ENCODE measurements around the gene TTYH1.

Gene TTYH1

DNA sequence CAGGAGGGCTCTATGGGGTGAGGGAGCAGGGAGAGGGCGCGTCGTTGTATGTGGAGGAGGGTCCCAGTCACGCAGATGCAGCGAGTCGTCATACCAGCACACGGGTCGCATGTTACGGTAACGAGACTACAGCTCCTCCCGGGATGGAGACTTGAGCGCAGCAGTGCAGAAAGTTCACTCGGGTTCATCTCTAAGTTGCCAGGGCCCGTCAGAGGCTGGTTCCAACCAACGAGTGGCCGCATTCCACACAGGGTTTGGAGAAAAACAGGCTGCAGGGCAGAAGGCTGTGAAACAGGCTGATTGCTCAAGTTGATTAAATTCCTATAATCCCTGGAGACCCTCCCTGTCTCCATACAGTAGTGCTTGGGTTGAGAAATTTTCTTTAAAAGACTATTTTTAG, 21.9 kb upstream of the TTYH1 start:
- DNase-seq: no peak

DNA sequence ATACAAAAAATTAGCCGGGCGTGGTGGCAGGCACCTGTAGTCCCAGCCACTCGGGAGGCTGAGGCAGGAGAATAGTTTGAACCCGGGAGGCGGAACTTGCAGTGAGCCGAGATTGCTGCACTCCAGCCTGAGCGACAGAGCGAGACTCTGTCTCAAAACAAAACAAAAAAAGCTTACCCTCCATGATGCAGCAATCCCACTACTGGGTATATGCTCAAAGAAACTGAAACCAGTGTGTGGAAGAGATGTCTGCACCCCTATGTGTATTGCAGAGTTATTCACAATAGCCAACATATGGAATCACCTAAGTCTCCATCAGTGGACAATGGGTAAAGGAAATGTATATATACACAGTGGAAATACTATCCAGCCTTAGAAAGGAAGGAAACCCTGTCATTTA, 19.6 kb upstream of the TTYH1 start:
- DNase-seq: no peak

DNA sequence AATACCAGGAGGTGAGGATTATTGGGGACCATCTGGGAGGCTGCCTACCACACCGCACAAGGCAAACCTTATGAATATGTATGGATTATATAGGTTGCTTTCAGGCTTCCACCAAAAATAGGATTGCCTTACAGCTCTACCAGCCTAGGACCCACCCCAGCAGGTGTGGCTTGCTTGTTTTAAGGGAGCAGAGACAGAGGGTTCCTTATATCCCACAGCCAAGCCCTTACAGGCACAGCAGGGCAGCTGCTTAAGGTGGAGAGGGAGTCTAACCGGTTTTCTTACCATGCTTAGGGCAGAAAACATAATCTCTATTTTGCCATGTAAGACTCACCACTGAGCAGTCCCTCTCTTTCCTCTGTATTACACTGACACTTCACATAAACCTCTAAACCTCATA, 16.1 kb upstream of the TTYH1 start:
- DNase-seq: no peak

DNA sequence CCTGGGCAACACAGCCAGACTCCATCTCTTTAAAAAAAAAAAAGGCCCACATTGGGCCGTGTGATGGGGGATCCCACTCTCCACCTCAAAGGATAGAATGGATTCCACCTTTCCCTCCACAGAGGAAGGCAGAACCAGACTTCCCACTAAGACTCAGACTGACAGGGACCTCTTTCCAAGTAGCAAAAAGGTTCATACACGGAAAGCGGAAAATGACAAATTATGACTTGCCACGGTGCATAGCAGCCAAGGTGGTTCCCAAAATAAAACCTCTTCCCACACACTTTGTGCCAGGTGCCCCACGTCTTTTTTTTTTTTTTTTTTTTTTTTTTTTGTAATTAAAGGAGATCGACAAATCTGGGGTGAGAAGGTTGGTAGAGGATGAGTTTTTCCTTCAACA, 14.4 kb upstream of the TTYH1 start:
- DNase-seq: no peak

DNA sequence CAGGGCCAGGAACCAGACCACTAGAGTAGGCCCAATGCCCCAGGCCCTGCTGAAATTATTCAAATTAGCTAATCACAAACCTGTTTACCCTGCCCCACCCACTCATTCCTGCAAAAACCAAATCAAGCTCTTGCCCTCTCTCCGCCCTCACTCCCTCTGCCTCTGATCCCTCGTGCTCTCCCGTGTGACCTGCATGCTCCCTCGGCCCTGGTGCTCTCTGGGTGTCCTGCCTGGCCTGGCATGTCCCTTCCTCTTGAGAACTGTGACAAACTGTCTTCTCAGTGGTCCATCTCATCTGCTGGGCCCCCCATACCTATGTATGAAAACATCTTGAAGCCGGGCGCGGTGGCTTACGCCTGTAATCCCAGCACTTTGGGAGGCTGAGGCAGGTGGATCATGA, 12.2 kb upstream of the TTYH1 start:
- DNase-seq: no peak

DNA sequence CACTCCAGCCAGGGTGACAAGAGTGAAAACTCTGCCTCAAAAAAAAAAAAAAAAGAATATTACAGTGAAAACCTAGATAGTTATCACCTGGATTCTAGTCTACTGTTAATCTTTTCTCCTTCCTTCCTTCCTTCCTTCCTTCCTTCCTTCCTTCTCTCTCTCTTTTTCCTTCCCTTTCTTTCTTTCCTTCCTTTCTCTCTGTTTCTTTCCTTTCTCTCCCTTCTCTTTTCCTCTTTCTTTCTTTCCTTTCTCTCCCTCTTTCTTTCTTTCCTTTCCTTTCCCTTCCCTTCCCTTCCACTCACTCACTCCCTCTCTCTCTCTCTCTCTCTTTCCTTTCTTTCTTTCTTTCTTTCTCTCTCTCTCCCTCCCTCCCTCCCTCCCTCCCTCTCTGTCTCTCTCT, 9.6 kb upstream of the TTYH1 start:
- DNase-seq: no peak

DNA sequence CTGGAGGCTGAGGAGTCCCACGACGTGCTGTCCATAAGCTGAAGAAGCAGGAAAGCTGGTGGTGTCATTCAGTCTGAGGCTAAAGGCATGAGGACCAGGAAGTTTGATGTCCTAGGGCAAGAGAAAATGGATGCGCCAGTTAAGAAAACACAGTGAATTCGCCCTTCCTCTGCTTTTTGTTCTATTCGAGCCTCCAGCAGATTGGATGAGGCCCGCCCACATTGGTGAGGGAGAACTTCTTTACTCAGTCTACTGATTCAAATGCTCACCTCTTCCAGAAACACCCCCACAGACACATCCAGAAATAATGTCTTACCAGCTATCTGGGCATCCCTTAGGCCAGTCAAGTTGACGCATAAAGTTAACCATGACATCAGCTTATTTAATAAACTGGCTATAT, 7.5 kb upstream of the TTYH1 start:
- DNase-seq: no peak

DNA sequence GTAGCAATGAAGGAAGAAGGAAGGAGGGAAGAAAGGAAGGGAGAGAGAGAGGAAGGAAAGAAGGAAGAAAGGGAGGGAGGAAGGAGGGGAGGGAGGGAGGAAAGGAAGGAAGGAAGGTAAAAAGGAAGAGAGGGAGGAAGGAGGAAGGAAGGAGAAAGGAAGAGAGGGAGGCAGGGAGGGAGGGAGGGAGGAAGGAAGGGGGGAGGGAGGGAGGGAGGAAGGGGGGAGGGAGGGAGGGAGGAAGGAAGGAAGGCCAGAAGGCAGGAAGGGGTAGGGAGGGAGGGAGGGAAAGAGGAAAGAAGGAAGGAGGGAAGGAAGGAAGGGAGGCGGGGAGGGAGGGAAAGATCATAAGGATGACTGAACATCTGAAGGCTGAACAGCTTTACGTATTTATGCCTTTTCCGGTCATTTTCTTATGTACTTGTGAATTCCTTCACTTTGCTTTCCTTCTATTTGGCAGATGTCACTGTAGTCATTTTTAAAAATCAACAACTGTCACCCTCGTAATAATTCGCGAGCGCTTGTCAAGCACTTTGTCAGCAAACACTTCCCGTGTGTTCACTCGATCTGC, 6.7 kb upstream of the TTYH1 start:
- DNase-seq: no peak

DNA sequence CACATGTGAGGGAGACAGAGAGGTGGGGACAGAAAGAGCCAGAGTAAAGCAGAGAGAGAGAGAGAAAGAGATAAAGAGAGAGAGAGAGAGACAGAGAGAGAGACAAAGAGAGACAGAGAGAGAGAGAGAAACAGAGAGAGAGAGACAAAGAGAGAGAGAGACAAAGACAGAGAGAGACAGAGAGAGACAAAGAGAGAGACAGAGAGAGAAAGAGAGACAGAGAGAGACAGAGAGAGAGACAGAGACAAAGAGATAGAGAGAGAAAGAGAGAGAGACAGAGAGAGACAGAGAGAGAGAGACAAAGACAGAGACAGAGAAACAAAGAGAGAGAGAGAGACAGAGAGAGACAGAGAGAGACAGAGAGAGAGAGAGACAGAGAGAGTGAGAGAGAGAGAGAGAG, 4.2 kb upstream of the TTYH1 start:
- no peak for DNase-seq

DNA sequence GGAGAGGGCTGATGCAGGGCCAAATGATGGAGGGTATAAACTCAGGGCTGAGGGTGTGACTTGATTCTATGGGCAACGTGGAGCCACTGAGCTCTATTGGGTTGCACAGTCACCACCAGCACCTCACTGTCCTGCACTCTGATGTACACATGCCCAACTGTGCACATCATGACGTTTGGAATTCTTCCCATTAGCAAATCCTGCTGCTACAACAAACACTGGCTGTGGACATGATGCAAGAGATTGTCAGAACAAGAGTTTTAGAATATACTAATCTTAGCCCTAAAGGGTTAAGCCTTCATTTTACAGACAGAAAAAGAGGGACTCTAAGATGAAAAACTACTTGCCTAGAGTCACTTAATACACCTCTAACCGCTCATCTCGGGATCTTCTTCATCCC, 2.4 kb upstream of the TTYH1 start:
- no peak for DNase-seq

DNA sequence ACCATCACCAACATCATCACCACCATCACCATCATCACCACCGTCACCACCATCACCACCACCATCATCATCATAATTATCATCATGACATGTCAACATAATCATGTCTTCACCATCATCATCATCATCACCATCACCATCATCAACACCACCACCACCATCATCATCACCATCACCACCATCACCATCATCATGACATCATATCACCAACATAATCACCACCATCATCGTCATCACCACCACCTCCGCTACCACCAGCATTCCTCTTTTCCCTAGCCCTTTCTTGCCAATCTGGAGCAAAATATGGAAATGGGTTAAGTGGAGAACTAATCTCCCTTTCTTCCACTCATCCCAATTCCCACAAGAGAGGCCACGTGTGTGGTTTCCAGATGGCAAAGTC, 1.1 kb upstream of the TTYH1 start:
- DNase-seq: no peak

DNA sequence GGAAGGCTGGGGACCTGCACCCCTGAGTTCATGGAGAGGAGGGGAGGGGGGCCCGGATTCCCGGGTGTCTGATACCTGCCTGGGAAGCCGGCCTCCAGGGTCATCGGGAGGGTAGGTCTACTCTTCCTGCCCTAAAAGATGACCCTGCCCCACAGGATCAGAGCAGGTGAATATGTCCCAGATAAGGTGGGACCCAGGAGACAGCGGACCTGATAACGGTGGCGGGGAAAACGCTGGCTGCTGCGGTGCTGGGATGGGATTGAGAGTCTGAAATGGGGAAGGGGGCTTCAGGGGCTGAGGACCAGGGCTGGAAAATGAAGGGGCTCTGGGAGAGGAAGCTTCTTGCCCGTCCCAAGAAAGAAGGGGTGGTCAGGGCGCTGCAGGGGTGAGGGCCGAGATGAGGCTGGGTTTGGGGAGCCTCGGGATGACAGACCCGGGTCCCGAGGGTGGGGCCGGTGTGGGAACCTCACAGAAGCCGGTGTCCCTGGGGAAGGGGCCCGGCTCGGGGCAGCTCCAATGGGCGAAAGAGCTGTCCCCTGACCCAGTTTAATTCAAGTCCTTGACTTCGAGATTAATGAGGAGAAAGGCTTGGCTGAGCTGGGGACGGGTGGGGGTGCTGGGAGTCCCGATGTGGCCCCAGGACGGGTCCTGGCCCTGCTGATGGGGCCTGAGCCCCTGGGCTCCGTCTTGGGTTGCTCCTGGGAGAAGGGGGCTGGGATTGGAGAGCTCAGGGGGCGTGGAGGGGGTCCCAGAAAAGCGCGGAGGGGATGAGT, 823 bp downstream of the TTYH1 start:
- DNase-seq: no peak

DNA sequence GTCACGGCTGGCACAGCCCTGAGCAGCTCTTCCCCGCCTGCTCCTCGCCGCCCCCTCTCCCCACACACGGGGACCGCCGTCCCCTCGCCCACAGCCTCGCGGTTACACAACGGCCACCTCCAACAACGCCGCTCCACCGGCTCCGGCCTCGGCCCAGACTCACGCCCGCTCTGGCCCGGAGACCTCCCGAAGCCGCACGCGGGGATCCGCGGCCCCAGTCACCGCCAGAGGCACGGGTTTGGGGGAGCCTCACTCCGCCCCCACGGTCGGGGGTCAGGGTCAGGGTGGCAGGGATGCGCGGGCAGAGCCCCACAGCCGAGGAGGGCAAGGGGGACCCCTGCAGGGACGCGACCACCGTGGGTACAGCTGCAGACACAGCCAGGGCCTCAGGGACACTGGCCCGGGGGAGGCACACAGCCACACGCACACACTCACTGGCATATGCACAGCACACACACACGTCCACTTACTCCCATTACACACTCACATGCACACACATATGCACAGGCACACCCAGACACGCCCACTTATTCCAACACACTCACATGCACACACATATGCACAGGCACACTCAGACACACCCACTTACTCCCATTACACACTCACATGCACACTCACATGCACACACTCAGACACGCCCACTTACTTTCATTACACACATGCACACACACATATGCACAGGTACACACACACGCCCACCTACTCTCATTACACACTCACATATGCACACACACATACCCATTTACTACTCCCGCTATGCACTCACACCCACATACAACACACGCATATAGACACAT, 1.6 kb downstream of the TTYH1 start:
- no peak for DNase-seq

DNA sequence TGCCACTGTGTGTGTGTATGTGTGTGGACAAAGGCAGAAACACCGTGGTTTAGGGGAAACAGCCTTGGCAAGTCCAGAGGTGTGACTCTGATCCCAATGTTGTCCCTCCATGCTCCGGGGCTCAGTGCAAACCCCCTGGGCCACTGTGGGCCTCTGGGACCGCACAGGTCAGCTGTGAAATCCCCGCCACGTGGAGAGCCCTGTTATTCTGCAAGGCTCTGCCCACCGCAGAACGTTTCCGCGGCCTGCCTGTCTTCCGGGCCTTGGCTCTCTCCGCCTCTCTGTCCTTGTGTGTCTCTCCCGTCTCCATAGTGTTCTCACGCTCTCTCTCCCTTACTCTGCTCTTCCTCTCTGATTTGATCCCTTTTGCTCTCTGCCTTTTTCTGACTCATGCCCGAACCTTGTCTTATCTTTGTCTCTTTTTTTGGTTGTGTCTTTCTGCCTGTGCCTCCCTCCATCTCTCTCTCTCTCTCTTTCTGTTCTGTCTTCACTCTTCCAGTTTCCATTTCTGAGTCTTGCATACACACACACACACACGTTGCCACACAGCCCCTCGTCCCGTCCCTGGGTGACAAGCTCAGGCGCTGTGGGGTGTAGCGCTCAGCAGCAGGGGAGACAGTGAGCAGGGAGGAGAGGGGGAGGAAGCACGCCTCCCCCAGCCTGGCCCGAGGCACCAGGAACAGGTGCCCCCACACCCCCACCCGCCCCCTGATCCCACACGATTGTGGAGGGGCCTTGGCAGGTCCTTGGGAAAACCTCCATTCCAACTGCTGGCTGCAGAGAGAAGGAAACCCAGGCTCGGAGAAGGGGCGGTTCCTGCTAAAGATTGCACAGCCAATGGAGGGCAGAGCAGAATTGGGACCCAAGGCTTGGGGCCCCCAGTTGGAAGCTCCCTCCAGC, 3.0 kb downstream of the TTYH1 start:
- DNase-seq: peak; percentile 82

DNA sequence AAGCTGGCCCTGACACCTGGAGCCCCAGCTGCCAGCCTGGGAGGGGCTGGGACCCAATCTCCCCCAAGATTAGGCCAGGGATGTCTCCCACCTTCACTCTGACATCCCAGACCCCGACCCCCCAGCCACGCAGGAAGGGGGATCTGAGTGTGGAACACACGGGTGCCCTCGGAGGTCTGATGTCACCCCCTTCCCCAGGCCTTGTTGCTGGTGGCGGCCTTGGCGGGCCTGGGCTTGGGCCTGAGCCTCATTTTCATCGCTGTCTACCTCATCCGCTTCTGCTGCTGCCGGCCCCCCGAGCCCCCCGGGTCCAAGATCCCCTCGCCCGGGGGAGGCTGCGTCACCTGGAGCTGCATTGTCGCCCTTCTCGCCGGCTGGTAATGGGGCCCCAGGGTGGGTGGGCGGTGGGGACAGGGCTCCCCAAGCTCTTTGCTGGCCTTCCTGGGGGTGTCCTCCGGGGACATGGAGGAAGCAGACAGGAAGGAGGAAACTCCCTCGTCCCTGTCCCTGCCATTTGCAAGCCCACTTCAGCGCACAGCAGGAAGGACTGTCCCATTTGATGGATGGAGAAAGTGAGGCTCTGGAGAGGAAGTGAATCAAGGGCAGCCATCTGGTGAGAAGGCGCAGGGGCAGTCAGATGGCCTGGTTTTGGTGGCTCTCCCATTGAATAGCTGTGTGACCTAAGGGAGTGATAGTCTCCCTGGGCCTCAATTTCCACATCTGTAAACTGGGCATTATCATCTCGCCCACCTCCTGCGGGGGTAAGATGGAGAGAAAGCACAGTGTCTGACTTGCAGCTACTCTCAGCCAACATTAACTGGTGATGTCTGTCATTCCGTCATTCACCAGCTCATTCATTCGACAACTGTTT, 3.9 kb downstream of the TTYH1 start:
- no peak for DNase-seq

DNA sequence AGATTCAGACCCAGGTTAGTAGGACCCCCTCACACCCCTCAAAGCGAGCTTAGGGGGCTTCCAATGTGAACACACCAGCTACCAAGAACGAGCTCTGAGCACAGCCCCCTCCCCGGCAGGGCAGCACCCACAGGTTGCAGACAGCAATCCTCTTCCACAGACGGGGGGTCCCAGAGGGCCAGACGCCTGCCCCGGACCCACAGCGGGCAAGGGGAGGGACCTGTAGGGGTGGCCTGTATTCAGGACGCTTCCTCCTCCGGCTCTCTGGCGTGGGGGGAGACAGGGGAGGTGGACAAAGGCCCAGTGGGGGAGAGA, 4.8 kb downstream of the TTYH1 start:
- DNase-seq: no peak

DNA sequence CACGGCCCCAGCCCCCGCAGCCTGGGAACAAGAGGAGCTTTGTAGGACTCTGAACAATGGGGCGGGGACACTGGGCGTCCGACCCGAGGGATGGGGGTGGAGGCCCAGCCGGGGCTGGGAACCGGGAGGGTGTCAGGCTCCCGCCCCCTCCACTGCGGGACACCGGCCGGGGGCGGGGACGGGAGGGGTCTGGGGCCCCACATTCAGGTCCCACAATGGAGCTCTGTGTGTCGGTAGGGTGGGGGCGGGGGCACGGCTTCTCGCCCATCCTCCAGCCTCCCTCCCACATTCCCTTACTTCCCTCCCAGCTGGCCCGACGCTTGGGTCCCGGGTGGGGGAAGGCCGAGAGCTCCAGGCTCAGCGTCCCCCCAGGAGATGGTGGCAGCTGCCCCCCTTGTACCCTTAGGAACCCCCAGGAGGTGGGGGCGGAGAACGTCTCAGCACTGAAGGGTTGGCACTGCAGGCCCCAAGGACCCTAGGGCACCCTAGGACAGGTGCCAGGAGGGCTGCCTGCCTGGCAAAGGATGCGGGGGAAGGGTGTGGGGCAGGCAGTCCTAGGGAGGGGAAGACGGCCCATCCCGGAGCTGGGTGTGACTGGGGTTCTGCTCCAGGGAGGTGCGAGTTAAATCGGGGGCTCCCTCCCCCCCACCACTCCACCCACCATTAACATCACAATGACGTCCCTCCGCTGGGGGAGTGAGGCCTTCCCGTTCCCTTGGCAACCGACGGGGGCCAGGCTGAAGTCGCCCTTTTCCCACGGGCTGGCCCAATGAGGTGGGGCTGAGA, 5.3 kb downstream of the TTYH1 start:
- DNase-seq: no peak

DNA sequence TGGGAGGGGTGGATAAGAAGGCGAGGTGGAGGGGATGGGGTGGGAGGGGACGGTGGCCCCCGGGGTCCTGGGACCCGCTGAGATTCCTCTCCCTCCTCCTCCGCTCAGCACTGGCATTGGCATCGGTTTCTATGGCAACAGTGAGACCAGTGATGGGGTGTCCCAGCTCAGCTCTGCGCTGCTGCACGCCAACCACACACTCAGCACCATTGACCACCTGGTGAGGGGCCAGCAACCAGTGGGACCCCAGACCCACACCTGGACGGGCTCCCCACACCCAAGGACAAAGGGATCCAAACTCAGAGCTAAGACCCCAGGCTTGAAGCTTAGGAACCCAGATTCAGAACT, 5.9 kb downstream of the TTYH1 start:
- no peak for DNase-seq

DNA sequence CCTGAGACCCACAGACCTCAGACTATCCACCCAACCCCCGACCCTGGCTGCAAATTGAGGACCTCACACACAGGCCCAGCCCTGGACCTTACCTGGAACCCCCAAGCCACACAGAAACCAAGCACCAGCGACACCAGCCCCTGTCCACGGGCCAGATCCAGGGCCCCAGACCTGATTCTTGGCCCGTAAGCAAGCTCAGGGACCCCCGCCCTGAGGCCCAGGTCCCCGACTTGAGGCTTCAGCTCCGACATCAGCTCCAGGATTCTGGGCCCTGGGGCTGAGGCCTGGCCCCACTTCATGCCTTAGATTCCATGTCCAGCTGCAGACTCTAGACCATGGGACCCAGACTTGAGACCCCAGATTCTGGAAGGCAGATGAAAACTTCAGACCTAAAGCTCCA, 6.3 kb downstream of the TTYH1 start:
- no peak for DNase-seq

DNA sequence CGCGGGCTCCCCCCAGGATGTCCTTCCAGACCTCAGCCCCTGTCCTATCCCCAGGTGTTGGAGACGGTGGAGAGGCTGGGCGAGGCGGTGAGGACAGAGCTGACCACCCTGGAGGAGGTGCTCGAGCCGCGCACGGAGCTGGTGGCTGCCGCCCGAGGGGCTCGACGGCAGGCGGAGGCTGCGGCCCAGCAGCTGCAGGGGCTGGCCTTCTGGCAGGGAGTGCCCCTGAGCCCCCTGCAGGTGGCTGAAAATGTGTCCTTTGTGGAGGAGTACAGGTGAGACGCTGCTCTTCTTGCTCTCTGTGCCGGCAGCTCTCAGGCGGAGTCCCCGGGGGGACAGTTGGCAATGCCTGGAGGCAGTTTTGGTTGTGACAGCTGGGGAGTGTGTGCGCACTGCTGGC, 6.9 kb downstream of the TTYH1 start:
- no peak for DNase-seq

DNA sequence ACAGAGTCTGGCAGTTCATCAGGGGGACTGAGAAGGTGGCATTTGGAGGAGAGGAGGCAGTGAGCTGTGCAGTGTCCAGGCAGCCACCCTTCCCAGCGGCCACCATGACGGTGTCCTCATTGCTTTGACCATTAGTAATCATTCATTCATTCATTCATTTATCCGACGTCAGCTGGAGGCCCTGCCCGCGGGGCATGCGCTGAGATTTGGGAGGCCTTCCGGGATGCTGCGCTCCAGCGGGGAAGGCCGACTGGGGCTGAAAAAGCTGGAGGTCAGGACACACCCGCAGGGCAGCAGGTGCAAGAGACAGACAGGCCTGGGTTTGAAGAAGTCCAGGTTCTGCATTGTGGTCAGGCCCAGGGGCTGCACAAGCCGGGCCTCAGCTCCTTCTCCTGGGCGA, 8.9 kb downstream of the TTYH1 start:
- no peak for DNase-seq

All from MV-4-11 (cell line).